ENCODE measurements around the gene LRRC10B.

LRRC10B gene

DNA sequence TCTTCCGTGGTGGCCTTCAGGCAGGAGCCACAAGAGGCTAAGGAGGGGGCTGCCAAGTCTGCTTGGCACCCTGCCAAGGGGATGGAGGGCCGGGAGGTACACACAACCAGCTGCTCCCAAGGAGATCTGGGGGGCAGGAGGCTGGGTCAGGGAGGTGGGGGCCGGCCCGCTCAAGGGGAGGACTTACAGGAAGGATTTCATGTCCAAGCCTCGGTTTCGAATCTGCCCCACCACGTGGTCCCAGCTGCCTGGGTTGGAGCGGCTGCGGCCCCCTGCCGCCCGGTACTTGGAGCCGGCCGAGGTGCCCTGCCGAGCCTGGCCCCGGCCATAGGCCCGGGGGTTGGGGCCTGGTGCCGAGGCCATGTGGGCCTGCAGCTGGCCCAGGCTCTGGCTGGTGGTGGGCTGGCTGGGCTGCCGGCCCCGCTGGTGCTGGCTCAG is 33.5 kb downstream of the LRRC10B start:
- H3K4me3 ChIP-seq (replicated peaks; ENCODE audit: low read depth, low read length): no peak overlapping the region
- TF ChIP-seq, protein P1, sequence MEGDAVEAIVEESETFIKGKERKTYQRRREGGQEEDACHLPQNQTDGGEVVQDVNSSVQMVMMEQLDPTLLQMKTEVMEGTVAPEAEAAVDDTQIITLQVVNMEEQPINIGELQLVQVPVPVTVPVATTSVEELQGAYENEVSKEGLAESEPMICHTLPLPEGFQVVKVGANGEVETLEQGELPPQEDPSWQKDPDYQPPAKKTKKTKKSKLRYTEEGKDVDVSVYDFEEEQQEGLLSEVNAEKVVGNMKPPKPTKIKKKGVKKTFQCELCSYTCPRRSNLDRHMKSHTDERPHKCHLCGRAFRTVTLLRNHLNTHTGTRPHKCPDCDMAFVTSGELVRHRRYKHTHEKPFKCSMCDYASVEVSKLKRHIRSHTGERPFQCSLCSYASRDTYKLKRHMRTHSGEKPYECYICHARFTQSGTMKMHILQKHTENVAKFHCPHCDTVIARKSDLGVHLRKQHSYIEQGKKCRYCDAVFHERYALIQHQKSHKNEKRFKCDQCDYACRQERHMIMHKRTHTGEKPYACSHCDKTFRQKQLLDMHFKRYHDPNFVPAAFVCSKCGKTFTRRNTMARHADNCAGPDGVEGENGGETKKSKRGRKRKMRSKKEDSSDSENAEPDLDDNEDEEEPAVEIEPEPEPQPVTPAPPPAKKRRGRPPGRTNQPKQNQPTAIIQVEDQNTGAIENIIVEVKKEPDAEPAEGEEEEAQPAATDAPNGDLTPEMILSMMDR (IDR thresholded peaks at IDR 0.05; ENCODE audit: low read length, missing control alignments): no peak
- no peak for DNase-seq (ENCODE audit: low read depth)

DNA sequence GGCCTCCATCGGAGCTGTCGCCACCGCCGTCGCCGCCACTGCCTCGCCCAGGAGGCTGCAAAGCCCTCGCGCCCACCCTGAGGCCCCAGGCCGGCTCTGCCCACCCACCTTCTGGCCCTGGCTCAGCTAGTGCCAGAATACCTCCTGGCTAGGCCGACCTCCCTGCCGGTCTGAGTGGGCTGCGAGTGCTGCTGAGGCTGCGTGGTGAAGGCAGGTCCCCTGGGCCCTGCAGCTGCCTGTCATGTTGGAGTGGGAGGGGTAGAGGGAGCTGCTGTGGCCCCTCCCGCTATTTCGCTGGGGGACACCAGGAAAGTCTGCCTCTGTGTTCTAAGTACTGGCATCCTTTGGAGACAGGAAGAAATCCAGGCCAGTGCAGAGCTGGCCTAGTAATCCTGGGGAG is 34.2 kb downstream of the LRRC10B start:
- no peak for DNase-seq (ENCODE audit: low read depth)
- H3K4me3 ChIP-seq (replicated peaks; ENCODE audit: low read depth, low read length): no peak overlapping the region
- TF ChIP-seq, protein P1 (IDR thresholded peaks at IDR 0.05; ENCODE audit: low read length, missing control alignments): no peak

DNA sequence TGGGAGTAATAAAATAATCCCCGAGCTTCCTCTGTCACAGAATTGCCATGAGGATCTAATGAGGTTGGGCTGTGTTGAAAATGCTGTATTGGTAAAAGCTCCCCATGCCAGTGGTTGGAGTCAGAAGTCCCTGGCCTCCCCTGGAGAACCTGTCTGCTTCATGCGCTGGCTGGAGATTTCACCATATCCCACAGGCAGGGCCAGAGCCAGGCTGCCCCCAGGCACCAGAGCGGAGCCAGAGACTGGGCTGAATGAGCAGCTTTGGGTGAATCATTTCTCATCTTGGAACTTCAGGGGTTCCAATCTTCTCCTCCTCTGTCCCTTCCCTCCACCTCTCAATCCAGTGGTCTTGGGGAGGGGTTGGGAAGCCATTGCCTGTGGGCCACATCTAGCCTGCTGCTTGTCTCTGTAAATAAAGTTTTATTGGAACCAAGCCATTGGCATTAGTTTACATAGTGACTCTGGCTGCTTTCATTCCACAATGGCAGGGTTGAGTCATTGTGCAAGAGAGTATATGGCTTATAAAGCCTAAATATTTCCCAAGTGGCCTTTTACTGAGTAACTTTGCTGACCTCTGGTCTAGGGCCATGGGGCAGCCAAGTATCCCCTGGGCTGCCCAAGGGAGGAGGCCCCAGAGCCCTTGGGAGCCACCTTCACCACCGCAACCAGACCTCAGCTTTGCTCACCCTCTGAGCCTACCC is 35.2 kb downstream of the LRRC10B start:
- DNase-seq (ENCODE audit: low read depth): peak; percentile 30
- TF ChIP-seq, protein P1 (IDR thresholded peaks at IDR 0.05; ENCODE audit: low read length, missing control alignments): no peak
- no peak overlapping the region for H3K4me3 ChIP-seq (replicated peaks; ENCODE audit: low read depth, low read length)

DNA sequence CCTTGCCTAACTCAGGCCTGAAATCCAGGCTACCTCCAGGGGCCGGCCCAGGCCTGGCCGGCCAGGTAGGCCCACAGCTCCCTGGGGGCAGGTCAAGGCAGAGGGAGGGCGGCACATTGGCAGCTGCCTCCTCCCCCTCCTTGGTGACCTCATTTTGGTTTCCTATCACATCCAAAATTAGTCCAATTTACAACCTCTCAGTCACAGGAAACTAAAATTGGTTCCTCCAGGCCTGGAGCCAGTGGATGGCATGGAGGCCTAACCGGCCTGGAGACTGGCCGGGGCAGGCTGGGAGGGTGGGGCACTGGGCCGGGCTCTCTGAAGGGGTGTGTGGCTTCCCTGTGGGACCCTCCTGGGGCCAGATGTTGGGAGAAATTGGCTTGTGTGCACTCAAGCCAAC is 35.9 kb downstream of the LRRC10B start:
- TF ChIP-seq, protein P1 (IDR thresholded peaks at IDR 0.05; ENCODE audit: low read length, missing control alignments): no peak
- DNase-seq (ENCODE audit: low read depth): no peak

DNA sequence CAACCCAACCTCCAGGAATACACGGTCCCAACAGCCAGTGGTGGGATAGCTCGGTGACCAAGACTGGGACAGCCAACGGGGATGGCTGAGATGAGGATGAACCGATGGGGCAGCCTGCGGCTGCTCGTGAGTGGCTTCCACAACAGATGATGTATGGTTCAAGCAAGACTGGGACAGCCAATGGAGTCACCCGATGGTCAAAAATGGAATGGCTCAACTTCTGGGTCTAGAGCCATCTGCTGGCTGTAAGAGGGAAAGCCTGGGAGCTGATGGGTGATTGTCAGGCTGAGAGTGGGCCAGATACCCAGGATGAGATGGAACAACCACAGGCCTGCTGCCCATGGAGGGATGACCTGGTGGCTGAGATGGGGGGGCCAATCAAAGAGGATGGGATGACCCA is 36.8 kb downstream of the LRRC10B start:
- no peak overlapping the region for H3K4me3 ChIP-seq (replicated peaks; ENCODE audit: low read depth, low read length)
- DNase-seq (ENCODE audit: low read depth): peak; percentile 16
- TF ChIP-seq, protein P1 (IDR thresholded peaks at IDR 0.05; ENCODE audit: low read length, missing control alignments): peak; percentile 51

More for the DNA sequence above, 35.9 kb downstream of the LRRC10B start:
- no peak overlapping the region for H3K4me3 ChIP-seq (replicated peaks; ENCODE audit: low read depth, low read length)

DNA sequence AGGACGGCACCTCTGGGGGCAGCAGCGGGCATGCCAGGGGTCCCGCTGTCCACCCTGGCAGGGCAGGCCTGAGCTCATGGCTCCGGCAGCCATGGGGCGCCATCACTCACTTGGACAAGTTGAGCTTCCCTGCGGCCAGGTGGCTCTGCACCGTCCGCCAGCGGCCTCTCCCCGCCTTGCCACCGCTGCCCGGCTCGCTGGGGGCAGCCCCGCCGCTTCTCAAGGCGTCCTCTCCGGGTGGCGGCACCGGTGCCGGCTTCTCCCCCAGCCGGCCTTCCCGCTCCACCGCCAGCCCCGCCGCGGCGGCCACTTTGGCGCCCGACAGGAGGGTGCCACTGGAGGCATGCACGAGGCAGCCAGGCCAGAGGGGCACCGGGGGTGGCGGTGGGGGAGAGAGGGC is 37.4 kb downstream of the LRRC10B start:
- no peak for DNase-seq (ENCODE audit: low read depth)
- TF ChIP-seq, protein P1 (IDR thresholded peaks at IDR 0.05; ENCODE audit: low read length, missing control alignments): no peak
- no peak overlapping the region for H3K4me3 ChIP-seq (replicated peaks; ENCODE audit: low read depth, low read length)

DNA sequence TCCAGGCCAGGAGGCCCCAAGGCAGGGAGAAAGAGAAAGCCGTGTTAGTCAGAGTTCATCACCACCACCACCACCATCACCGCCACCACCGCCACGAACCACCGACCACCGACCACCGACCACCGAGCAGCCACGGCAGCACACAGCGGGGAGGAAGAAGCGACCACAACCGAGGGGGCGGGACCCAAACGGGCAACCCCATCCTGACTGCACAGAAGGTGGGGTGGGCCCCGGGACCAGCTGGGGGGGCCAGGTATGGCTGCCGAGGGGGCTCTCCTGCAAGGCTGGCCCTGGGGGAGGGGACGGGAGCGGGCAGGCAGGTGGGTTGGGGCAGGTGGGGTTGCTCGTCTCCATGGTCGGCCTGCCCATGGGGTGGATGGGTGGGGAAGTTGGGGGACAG is 38.1 kb downstream of the LRRC10B start:
- TF ChIP-seq, protein P1 (IDR thresholded peaks at IDR 0.05; ENCODE audit: low read length, missing control alignments): no peak
- H3K4me3 ChIP-seq (replicated peaks; ENCODE audit: low read depth, low read length): no peak overlapping the region
- DNase-seq (ENCODE audit: low read depth): no peak
